Hepatic stellate cell (primary cell): ENCODE results near the gene ITPR1.

Experiments used
- DNase-seq: peaks from one replicate; pipeline ENCODE4 v3.0.0; 2011; ENCODE audit warnings: low spot score

ITPR1 gene

GRCh38 chr3:4829031-4829394 lies 335.9 kb downstream of the ITPR1 start:
- DNase-seq = no peak

DNA sequence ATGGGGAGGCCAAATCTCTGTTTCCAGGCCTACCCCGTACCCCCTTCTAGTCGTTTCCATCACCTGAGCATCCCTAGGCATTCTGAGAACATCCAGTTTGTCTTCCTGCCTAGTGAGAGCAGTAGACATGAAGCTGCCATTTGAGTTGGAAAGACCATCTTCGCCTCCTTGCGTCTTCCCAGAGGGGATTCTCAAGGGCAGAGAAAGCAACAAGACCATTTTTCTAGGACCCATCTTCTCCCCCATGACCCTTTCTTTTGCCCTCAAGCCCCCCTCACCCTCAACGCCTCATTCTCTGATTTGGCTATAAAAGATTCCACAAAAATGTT lies 337.4 kb downstream of the ITPR1 start:
- DNase-seq = no peak

DNA sequence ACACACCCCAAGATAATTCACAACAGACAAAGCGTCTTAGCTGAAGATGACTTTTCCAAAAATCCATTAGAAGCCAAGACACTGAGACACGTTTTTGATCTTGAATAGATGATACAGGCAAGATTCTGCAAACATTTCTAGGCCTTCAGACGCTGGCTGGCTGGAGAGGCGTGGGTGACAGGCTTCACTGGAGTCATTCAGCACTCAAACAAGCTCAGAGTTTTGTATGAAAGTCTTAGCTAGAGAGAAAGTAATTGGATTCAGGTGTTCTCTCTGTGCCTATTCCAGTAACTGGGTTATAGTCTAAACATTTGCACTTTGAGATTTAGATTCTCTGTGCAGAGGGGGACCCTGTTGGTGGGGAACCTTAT lies 338.4 kb downstream of the ITPR1 start:
- no peak for DNase-seq

- no peak for DNase-seq
Measured at GRCh38 chr3:4833471-4833870, 340.3 kb downstream of the ITPR1 start.

GRCh38 chr3:4834403-4834866 lies 341.3 kb downstream of the ITPR1 start:
- DNase-seq = no peak

DNA sequence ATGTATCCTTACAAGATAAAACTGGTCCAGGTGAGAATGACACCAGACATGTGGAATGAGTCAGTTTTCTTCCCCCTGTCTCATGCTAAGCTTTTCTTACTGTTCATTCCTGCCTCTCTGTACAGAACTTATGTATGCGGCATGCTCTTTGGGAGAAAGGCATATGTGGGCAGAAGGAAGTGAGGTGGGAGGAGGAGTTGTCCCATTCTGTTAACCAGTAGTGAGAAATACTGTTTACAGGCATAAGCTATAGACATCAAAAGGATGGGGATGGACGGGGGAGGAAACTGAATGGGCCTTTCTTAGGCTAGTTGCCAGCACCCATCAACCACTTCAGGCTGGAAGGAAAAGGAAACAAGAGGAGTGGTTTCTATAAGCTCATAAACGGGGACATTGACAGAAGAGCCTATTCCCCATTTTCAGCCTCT lies 342.5 kb downstream of the ITPR1 start:
- no peak for DNase-seq

DNA sequence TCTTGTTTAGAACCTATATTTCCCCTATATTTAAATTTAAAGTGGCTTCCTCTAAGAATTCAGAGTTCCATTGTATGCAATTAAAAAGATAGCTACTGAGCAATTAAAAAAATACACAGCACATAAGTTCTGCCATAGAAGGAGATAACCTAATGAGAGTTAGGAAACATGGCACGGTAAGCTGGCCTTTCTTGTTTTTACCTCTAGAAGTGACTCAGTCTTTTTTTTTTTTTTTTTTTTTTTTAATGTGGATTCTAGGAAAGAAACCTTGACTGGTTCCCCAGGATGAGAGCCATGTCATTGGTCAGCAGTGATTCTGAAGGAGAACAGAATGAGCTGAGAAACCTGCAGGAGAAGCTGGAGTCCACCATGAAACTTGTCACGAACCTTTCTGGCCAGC lies 343.4 kb downstream of the ITPR1 start:
- no peak for DNase-seq

- no peak for DNase-seq
Measured at GRCh38 chr3:4837374-4837930, 344.3 kb downstream of the ITPR1 start.

- no peak for DNase-seq
Measured at GRCh38 chr3:4838621-4839022, 345.5 kb downstream of the ITPR1 start.

- DNase-seq = no peak
Measured at GRCh38 chr3:4839278-4839677, 346.1 kb downstream of the ITPR1 start.

- no peak for DNase-seq
Measured at GRCh38 chr3:4841225-4841624, 348.1 kb downstream of the ITPR1 start.

- no peak for DNase-seq
Measured at GRCh38 chr3:4841776-4842440, 348.8 kb downstream of the ITPR1 start.

DNA sequence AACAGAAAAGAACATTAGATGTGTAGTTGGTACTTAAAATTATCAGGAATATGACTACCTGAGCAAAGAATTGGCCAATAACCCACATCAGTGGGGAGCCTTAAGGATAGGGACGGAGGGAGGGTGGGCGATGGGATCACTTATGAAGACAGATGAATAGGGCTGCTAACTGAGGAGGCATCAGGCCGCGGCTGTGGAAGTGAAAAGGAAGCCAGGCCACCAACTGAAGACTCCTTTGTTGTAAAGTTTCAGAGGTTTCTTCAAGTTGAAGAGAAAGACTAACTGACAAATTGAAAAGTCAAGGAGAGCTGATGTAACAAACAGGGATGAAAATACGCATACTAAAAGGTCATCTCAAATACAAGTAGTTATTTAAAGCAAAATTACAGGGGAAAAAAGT lies 350.5 kb downstream of the ITPR1 start:
- DNase-seq = no peak

- DNase-seq = no peak
Measured at GRCh38 chr3:4845882-4846281, 352.7 kb downstream of the ITPR1 start.

DNA sequence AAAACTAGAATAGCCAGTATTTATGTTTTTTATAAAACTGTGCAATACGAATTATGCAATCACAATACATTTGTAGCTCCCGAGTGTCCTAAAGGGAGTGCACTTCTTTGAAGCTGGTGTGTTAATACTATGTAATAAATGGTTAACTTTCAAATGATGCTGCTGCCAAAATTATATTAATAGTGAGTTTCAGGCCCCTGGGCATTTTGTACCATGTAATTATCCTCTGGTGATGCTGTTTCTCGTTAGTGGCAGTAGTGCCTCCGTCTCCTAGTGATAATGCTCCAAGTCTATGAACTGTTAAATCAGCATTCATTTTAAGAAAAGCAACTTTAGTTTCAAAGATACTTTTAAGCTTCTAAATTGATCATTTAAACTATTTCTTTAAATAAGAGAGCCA lies 353.4 kb downstream of the ITPR1 start:
- no peak for DNase-seq

DNA sequence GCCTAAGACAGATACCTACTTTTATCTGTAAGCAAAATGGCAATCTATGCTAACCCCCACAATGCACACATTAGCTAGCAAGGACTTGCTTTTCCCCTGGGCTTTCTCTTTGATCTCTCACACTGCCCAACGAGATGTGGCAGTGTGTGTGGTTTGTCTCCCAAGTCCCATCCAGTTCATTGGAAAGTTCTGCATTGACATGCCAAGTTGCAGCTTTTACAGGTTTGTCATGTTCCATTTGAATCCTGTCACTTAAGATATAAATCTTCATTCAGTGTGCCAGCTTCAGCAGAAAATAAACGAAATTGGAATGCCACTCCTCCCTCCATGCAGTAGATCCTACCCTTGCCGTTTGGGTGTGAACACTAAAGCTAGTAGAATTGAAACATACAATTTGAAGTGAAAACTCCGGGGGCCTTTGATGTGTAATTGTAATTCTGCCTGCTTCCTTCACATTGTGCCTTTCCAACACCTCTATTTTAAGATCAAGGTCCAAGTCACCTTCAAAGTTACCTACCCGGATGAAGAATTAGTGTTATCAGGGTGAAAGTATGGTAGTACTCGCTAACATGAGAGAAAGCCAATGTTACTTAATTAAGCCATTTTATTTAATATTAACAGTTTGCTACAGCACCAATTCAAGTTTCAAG lies 355.2 kb downstream of the ITPR1 start:
- no peak for DNase-seq

DNA sequence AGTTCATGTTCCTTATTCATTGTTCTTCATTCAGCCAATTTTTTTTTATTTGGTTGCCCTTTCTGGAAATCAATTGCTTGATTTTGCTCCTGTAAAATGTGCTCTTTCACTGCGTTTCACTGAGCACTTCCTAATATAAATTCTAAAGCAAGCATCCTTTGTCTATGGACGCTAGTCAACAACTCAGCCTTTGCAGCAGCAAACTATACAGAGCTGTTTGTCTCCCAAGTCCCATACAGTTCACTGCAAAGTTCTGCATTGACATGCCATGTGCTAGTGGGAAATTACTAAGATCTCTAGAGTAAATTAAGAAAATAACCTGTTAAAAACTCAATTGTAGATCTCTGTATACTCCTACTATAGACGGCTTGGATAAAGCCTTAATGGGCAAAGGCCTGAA lies 356.0 kb downstream of the ITPR1 start:
- no peak for DNase-seq

DNA sequence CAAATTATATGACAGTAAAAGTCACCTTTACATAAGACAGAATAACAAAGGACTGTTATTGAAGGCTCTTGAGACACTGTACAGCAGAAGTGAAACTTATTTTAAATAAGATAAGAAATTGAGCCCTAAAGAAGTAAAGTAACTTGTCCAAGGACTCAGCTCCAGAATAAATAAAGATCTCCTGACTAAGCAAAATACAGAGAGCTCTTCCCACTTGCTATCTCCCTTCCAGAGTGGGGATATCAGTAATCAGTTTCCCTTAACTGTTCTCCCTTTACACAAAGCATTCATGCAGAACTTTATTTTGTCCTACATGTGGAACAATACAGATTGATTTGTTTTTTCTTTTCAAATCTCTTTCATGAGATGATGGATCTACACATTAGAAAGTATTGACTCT lies 356.6 kb downstream of the ITPR1 start:
- DNase-seq = no peak

GRCh38 chr3:4850211-4850927 lies 357.2 kb downstream of the ITPR1 start:
- DNase-seq = no peak

DNA sequence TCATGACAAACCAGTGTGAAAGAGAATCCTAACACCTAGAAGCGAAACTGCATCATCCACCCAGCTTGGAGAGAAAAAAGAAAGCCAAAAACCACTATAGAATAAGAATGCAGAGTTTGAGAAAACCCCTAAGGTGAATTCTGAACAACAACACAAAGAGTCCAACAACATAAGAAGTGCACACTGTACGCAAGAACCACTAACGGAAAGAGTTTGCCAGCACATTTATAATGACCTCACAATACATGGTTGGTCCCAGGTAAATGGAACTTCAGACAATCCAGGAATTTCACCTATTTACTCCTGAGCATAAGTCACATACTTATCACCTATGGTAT lies 357.7 kb downstream of the ITPR1 start:
- no peak for DNase-seq

DNA sequence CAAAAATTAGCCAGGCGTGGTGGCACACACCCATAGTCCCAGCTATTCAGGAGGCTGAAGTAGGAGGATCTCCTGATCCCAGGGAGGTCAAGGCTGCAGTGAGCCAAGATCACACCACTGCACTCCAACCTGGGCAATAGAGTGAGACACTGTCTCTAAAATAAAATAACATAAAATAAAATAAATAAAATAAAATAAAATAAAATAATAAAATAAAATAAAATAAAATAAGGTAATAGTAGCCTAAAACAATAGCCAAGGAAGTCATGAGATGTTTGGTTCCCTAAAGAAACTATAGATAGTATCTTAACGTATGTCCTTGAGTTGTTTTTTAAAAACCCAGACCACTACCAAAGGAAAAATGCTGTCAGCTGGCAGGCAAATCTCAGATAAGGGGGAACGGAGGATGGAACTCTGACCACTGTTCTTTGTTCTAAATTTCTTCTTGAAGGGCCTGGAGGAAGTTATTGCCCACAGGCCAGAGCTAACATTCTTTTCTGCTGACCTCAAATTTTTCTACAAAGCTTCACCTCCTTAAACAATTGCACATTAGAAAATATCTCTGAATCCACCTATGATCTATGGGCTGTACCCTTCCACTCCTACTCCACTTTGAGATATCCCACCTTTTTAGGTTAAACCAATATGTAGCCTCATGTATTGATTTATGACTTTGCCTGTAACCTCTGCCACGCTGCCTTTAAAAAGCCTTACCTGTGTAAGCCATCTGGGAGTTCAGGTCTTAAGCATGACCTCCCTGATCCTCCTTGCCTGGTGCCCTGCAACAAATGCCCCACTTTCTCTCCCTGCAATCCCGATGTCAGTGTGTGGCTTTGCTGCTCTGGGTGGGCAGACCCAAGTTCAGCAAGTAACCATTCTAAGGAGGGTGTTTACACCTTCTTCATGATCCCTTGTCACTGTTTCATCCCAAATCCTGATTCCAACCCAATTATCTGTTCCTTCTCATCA lies 359.9 kb downstream of the ITPR1 start:
- DNase-seq = no peak

DNA sequence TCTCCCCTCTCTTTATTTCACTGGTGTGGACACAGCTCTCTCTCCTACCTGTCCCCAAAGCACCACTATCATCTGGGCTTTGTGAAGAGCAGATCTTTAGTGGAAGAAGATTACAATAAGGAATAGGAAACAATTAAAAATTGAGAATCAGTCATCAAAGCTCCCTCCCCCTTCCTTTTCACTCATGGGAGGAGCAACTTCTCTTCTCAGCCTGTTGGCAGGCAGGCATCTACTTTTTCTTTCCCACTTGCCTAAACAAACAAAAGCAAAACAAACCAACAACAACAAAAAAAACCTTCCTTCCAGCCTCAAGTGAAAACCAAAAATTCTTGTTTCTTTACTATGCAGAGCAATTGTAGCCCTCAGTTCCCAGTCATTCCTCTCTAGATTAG lies 360.6 kb downstream of the ITPR1 start:
- no peak for DNase-seq
